ENCODE data around the gene NMT1. TPM values are rescaled to one million over a fixed set of nuclear protein-coding genes. Genes with fewer than 3 reads are reported as not detected.

Gene NMT1
- total RNA-seq, 1 experiment from 2014 or later = 733 TPM

- DNase-seq (ENCODE audit: low spot score) = no peak
These were observed 16.5 kb downstream of the NMT1 start for GRCh38 chr17:45077643-45078042.

DNA sequence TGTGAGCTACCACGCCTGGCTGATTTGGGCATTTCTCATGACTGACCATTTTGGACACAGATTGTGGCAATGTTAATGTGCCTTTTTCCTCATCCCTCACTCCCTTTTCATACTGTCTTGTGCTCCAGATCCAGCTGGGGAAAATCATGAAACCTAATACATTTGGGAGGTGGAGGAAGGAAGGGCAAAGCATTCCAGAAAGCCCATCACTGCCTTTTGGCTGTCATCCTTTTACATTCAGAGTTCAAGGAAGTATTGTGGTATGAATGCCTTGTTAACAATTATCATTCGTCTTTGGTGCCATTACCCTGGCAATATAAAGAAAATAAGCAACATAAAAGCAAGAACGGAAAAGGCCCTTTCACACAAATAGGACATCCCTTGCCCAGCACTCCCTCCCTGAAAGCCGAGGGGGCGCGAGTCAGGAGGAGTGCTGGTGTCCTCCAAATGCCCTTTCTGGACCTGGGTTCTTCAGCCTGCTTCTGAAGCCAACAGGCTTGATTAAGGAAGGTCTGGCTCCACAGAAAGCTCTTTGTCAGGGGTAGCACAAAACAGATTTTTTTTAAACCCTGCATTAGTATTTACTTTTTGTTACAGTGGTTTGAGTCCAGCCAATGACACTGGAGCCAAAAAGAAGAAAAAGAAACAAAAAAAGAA, 20.1 kb downstream of the NMT1 start:
- DNase-seq (ENCODE audit: low spot score) = no peak

GRCh38 chr17:45086391-45086790, 25.3 kb downstream of the NMT1 start:
- DNase-seq (ENCODE audit: low spot score) = no peak

DNA sequence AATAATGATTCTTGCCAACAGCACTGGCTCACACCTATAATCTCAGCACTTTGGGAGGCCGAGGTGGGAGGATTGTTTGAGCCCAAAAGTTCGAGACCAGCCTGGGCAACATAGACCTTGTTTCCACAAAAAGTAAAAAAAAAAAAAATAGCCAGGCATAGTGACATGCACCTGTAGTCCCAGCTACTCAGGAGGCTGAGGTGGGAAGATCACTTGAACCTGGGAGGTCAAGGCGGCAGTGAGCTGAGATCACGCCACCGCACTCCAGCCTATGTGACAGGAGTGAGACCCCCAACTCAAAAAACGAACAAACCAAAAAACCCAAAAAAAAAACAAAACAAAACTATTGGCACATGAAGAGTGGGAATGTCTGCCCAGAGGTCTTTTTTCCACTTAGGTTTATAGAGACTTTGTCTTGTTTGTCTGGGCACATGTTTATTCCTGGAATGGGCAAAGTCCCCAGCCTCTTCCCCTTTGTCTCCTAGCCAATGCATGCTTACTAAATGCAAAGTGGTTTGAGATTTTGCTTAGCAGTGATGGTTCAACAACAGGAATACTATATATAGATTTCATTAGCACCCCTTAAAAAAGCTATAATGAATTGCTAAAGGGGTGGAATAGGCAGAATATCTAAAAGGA, 25.9 kb downstream of the NMT1 start:
- no peak for DNase-seq (ENCODE audit: low spot score)

GRCh38 chr17:45087504-45087975, 26.4 kb downstream of the NMT1 start:
- DNase-seq (ENCODE audit: low spot score) = no peak

DNA sequence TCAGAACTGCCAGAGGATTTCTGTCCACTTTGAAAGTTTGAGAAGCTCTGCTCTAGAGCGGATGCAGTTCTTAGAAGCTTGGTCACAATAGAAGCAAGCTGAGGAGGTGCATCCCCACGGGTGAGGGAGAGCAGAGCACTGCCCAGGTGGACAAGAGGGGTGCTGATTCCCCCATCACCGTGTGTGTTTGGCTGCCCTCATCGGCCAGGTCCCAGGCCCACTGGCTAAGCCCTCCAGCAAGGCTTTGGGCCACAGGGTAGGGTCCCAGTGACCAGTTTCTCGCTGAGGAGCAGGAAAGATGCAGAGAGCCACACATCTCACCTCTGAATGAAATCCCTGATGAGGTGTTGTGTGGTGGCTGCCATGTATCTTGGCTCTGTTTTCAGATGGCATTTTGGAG, 26.9 kb downstream of the NMT1 start:
- DNase-seq (ENCODE audit: low spot score) = no peak

DNA sequence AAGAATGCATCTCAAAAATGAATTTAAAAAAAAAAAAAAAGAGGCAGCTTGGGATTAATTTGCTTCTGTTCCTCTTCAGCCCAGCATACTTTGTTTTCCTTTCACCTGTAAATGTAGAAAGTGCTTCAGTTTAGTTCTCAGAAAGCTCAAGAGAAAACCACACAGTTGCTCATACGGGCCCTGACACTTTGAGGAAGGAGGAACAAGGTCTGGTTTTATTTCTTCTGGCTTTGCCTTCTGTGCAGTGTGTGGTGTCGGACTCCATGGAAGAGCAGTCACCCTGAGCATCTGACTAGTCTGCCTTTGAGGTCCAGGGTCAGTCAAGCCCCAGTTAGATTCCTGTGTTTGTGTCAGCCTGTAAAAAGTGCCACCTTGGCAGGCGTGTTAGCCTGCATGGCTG, 27.6 kb downstream of the NMT1 start:
- no peak for DNase-seq (ENCODE audit: low spot score)

- DNase-seq (ENCODE audit: low spot score) = no peak
These were observed 29.6 kb downstream of the NMT1 start for GRCh38 chr17:45090711-45091110.

- DNase-seq (ENCODE audit: low spot score) = no peak
These were observed 30.8 kb downstream of the NMT1 start for GRCh38 chr17:45091778-45092425.

- peak; percentile 99 for DNase-seq (ENCODE audit: low spot score)
These were observed 31.9 kb downstream of the NMT1 start for GRCh38 chr17:45092911-45093430.

GRCh38 chr17:45093444-45094110, 32.5 kb downstream of the NMT1 start:
- DNase-seq (ENCODE audit: low spot score) = no peak

DNA sequence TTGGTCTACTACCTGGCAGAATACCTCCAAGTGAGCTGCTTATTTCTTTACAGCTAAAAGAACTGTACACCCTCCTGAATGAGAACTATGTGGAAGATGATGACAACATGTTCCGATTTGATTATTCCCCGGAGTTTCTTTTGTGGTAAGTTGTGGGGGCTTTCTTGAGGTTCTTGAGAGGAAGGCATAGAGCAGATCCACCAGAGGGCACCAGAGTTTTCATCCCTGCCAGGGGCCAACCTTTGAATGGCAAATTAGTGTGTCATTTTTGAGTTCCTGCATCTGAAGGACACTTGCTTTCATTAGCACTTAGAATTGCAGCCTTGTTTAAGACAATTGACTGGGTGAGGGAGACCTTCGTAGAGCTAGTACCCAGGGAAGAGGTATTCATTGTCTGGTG, 35.0 kb downstream of the NMT1 start:
- DNase-seq (ENCODE audit: low spot score) = no peak

GRCh38 chr17:45096926-45097325, 35.8 kb downstream of the NMT1 start:
- no peak for DNase-seq (ENCODE audit: low spot score)

GRCh38 chr17:45098081-45098868, 37.2 kb downstream of the NMT1 start:
- peak; percentile 53 for DNase-seq (ENCODE audit: low spot score)

GRCh38 chr17:45098869-45099616, 37.9 kb downstream of the NMT1 start:
- DNase-seq (ENCODE audit: low spot score) = peak; percentile 81

DNA sequence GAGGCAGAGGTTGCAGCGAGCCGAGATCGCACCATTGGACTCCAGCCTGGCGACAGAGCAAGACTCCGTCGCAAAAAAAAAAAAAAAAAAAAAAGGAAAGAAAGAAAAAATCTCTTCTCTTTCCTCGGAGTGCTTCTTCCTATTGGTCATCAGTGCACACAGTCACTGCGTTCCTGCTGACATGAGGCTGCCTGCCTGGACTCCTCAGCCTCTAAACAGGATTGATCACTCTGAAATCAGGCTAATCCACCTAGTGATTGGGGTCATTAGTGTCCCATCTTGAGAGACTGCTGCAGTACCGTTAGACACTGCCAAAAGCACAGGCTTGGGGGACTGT, 40.4 kb downstream of the NMT1 start:
- no peak for DNase-seq (ENCODE audit: low spot score)

DNA sequence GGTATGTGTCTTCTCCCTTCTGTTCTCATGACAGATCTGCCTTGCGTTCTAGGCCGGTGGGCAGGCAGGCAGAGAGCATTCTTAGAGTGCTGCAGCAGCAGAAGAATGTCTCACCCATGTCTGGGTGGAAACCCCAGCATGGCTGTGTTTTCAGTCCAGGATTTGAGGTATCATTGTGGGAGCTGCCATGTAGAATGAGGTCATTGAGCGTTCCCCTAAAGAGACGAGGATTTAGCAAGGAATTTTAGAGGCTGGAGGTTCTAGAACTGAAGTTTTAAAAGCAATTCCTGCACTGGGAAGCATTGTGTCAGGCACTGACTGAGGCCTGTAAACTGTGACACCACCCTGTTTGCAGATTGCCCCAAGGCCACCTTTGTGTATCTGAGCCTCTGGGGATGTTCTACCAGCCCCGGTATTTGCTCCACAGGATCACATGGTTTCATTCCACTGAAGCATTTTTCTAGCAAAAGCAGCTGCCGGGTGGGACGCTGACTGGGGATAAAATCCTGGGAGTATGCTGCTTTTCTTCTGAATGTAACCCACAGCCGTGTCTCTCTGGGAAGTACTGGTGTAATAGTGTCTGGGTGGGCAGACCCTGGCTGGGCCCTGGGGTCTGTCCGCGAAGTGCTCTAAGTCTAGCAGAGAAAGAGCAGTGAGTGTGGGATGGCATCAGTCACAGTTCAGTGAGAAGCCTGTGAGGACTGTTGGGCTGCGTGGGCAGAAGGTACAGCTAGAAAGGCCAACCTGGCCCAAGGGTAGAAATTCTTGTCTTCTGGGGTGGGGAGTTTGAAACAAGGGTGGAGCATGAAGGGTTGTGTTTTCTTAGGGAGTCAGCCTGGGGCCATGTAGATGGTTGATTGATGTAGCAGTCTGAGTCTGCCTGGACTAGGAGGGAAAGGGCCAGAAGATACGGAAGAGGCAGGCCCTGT, 41.0 kb downstream of the NMT1 start:
- DNase-seq (ENCODE audit: low spot score) = no peak

DNA sequence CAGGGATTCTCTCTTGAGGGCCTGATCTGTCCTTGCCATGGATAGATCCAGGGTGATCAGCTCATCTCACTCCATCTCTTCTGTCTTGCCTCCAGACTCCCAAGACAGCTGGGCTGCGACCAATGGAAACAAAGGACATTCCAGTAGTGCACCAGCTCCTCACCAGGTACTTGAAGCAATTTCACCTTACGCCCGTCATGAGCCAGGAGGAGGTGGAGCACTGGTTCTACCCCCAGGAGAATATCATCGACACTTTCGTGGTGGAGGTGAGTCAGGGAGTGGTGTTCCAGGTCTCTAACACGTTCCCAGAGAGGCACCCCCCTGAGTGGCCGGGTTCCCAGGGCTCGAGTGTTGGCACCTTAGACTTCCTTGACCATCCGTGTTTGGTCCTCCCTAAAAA, 41.7 kb downstream of the NMT1 start:
- DNase-seq (ENCODE audit: low spot score) = no peak

GRCh38 chr17:45103269-45103795, 42.2 kb downstream of the NMT1 start:
- DNase-seq (ENCODE audit: low spot score) = no peak

DNA sequence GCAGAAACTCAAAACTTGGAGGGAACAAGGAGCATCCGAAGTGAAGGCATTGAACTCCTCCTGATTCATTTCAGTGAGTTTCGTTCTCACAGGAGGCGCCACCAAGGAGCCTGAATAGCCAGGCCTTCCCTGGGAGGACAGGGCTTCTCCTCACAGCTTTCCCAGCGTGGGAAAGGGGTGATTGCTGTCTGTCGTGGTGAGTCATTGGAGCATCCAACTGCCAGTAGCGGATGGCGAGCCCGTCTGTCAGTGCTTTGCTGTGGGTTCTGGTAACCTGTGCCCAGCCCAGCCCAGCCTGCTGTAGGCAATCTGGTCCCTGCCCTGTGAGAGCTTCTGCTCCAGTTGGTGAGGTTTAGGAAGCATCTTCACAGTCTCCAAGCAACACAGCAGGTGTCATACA, 42.9 kb downstream of the NMT1 start:
- no peak for DNase-seq (ENCODE audit: low spot score)

Data from A172 (cell line).